Chondrocyte (in vitro differentiated cells): ENCODE measurements around the gene ZC3H15. TPM values are rescaled to one million over a fixed set of nuclear protein-coding genes. Genes with fewer than 3 reads are reported as not detected.

Experiments used
- DNase-seq: peaks from one replicate; pipeline ENCODE4 v3.0.0; 2021; ENCODE audit warnings: mixed read lengths, low spot score
- H3K27ac Mint-ChIP-seq: one replicate; pipeline ENCODE4 v1.8.0; 2021; ENCODE audit warnings: mild to moderate bottlenecking, moderate library complexity, mixed read lengths; ENCODE audit not compliant: unreplicated experiment
- H3K27me3 Mint-ChIP-seq: 2 replicates; pipeline ENCODE4 v1.8.0; 2021; ENCODE audit warnings: low read depth, mixed read lengths
- H3K36me3 Mint-ChIP-seq: 2 replicates; pipeline ENCODE4 v1.8.0; 2021; ENCODE audit warnings: low read depth, mixed read lengths
- H3K4me1 Mint-ChIP-seq: 2 replicates; pipeline ENCODE4 v1.8.0; 2021; ENCODE audit warnings: low read depth, mild to moderate bottlenecking, mixed read lengths
- H3K4me3 Mint-ChIP-seq: one replicate; pipeline ENCODE4 v1.8.0; 2021; ENCODE audit warnings: mild to moderate bottlenecking, moderate library complexity, mixed read lengths; ENCODE audit not compliant: unreplicated experiment
- H3K9me3 Mint-ChIP-seq: 2 replicates; pipeline ENCODE4 v1.8.0; 2021; ENCODE audit warnings: low read depth, mixed read lengths
- CTCF ChIP-seq: fragments of 200-600 bp; sonication (generic); IDR thresholded peaks from 2 replicates; pipeline ENCODE4 v1.5.0; 2021; ENCODE audit warnings: antibody characterized with exemption, mild to moderate bottlenecking, moderate library complexity
- total RNA-seq: library from RNA; stranded (reverse); gene quantifications from 3 replicates; pipeline ENCODE4 v1.2.1, GENCODE V29; 2021

The ZC3H15 gene
- total RNA-seq, 1 donor from 2014 or later, result 46.4 TPM

GRCh38 chr2:186508263-186508662 lies 22.2 kb downstream of the ZC3H15 start:
- TF ChIP-seq CTCF, result no peak
- H3K9me3 Mint-ChIP-seq, result no peaks in the 10 kb centered on the region
- no peaks in the 10 kb centered on the region for H3K27me3 Mint-ChIP-seq
- peaks cover 28% of the 10 kb centered on the region for H3K36me3 Mint-ChIP-seq
- H3K27ac Mint-ChIP-seq, result no peak overlapping the region
- H3K4me1 Mint-ChIP-seq, result peaks cover 3% of the 10 kb centered on the region
- H3K4me3 Mint-ChIP-seq, result no peak overlapping the region
- DNase-seq, result no peak

GRCh38 chr2:186515376-186515775 lies 29.3 kb downstream of the ZC3H15 start:
- Mint-ChIP-seq H3K9me3 (no peaks in the 10 kb centered on the region), H3K4me1 (peaks cover 12% of the 10 kb centered on the region), H3K27ac (peak overlapping the region; percentile 54), H3K36me3 (peaks cover 7% of the 10 kb centered on the region), H3K4me3 (no peak overlapping the region), H3K27me3 (no peaks in the 10 kb centered on the region)
- TF ChIP-seq CTCF, result no peak
- DNase-seq, result no peak

- no peaks in the 10 kb centered on the region for H3K9me3 Mint-ChIP-seq
- H3K27me3 Mint-ChIP-seq, result no peaks in the 10 kb centered on the region
- H3K4me3 Mint-ChIP-seq, result no peak overlapping the region
- no peak for DNase-seq
- H3K27ac Mint-ChIP-seq, result no peak overlapping the region
- H3K36me3 Mint-ChIP-seq, result peaks cover 15% of the 10 kb centered on the region
- no peak for TF ChIP-seq CTCF
- H3K4me1 Mint-ChIP-seq, result peaks cover 12% of the 10 kb centered on the region
These were observed 30.3 kb downstream of the ZC3H15 start for GRCh38 chr2:186516396-186516795.

- Mint-ChIP-seq H3K4me1 (peaks cover 12% of the 10 kb centered on the region), H3K9me3 (no peaks in the 10 kb centered on the region), H3K4me3 (no peak overlapping the region), H3K27ac (no peak overlapping the region), H3K27me3 (no peaks in the 10 kb centered on the region), H3K36me3 (peaks cover 15% of the 10 kb centered on the region)
- DNase-seq, result no peak
- no peak for TF ChIP-seq CTCF
These were observed 31.0 kb downstream of the ZC3H15 start for GRCh38 chr2:186517090-186517489.

GRCh38 chr2:186518291-186518690 lies 32.2 kb downstream of the ZC3H15 start:
- no peak for TF ChIP-seq CTCF
- no peak for DNase-seq
- H3K4me3 Mint-ChIP-seq, result no peak overlapping the region
- H3K27me3 Mint-ChIP-seq, result no peaks in the 10 kb centered on the region
- no peaks in the 10 kb centered on the region for H3K9me3 Mint-ChIP-seq
- no peak overlapping the region for H3K27ac Mint-ChIP-seq
- peaks cover 15% of the 10 kb centered on the region for H3K36me3 Mint-ChIP-seq
- H3K4me1 Mint-ChIP-seq, result peaks cover 14% of the 10 kb centered on the region
